Measurements from ENCODE around the gene CDAN1. TPM values are rescaled to one million over a fixed set of nuclear protein-coding genes. Genes with fewer than 3 reads are reported as not detected.

The CDAN1 gene
- total RNA-seq, 4 donors from 2014 or later: 10.0 to 37.0 (median 13.6) TPM

- no peak overlapping the region for H3K4me3 ChIP-seq
- no peaks in the 10 kb centered on the region for H3K36me3 ChIP-seq
- 87 to 100% methylated on average over 2 of the region's 2 CpGs for WGBS, 2 donors (ENCODE audit: low coverage in 1 of 2)
- intact Hi-C loops (cut with DNase I; ENCODE audit: low total_unique reads) (no loop called here), in situ Hi-C loops (cut with MboI; ENCODE audit: low pct_ligation_motif_present in 1 of 4, low pct_unique_long_range_greater_than_20kb in 1 of 4, low sequenced_read_pairs in 3 of 4) (loop anchor here in 1 of 4 donors (25.0 kb wide), 1 partner anchor 577 kb away; no protein-coding TSS in a partner anchor)
- peaks cover 0 to 4% (median 1%) of the 10 kb centered on the region in 4 donors for H3K4me1 ChIP-seq
- DNase-seq: no peak
- no peaks in the 10 kb centered on the region for H3K27me3 ChIP-seq
- TF ChIP-seq CTCF (IDR thresholded peaks at IDR 0.05) (no peak), POLR2AphosphoS5 (IDR thresholded peaks at IDR 0.05) (no peak), POLR2A (IDR thresholded peaks at IDR 0.05) (no peak), EP300 (IDR thresholded peaks at IDR 0.05; ENCODE audit: low read depth) (no peak)
- no peaks in the 10 kb centered on the region for H3K9me3 ChIP-seq
- H3K27ac ChIP-seq: no peak overlapping the region
Measured at GRCh38 chr15:42710662-42711061, 26.3 kb downstream of the CDAN1 start.

GRCh38 chr15:42707873-42708544 lies 28.9 kb downstream of the CDAN1 start:
- Histone ChIP-seq H3K27me3 (no peaks in the 10 kb centered on the region), H3K9me3 (no peaks in the 10 kb centered on the region), H3K27ac (no peak overlapping the region), H3K4me1 (peaks cover 0 to 4% (median 1%) of the 10 kb centered on the region in 4 donors), H3K36me3 (no peaks in the 10 kb centered on the region), H3K4me3 (no peak overlapping the region)
- 79 to 80% methylated on average over 2 to 3 of the region's 3 CpGs for WGBS, 2 donors (ENCODE audit: low coverage in 1 of 2)
- intact Hi-C loops (cut with DNase I; ENCODE audit: low total_unique reads): no loop called here
- no peak for DNase-seq
- no peak for TF ChIP-seq POLR2A (IDR thresholded peaks at IDR 0.05)
- no peak for TF ChIP-seq POLR2AphosphoS5 (IDR thresholded peaks at IDR 0.05)
- TF ChIP-seq CTCF (IDR thresholded peaks at IDR 0.05): no peak
- TF ChIP-seq EP300 (IDR thresholded peaks at IDR 0.05; ENCODE audit: low read depth): no peak
- in situ Hi-C loops (cut with MboI; ENCODE audit: low pct_ligation_motif_present in 1 of 4, low pct_unique_long_range_greater_than_20kb in 1 of 4, low sequenced_read_pairs in 3 of 4): loop anchor here in 3 of 4 donors (10.0 to 25.0 kb wide), 2 partner anchors 217 to 579 kb away; partner anchors contain the start of gene TTBK2 (in 3 of the 3)

- intact Hi-C loops (cut with DNase I; ENCODE audit: low total_unique reads): no loop called here
- in situ Hi-C loops (cut with MboI; ENCODE audit: low pct_ligation_motif_present in 1 of 4, low pct_unique_long_range_greater_than_20kb in 1 of 4, low sequenced_read_pairs in 3 of 4): loop anchor here in 3 of 4 donors (10.0 to 25.0 kb wide), 2 partner anchors 218 to 580 kb away; partner anchors contain the start of gene TTBK2 (in 3 of the 3)
Measured at GRCh38 chr15:42707068-42707467, 29.9 kb downstream of the CDAN1 start.

More at GRCh38 chr15:42707068-42707467, 29.9 kb downstream of the CDAN1 start:
- Histone ChIP-seq H3K27me3 (no peaks in the 10 kb centered on the region), H3K27ac (no peak overlapping the region), H3K9me3 (no peaks in the 10 kb centered on the region), H3K36me3 (no peaks in the 10 kb centered on the region), H3K4me3 (no peak overlapping the region), H3K4me1 (peaks cover 0 to 4% (median 1%) of the 10 kb centered on the region in 4 donors)
- 50 to 71% methylated on average over 2 of the region's 2 CpGs for WGBS, 2 donors (ENCODE audit: low coverage in 1 of 2)
- no peak for TF ChIP-seq POLR2A (IDR thresholded peaks at IDR 0.05)
- no peak for TF ChIP-seq EP300 (IDR thresholded peaks at IDR 0.05; ENCODE audit: low read depth)
- TF ChIP-seq POLR2AphosphoS5 (IDR thresholded peaks at IDR 0.05): no peak
- TF ChIP-seq CTCF (IDR thresholded peaks at IDR 0.05): no peak
- DNase-seq: no peak

All from transverse colon (tissue), 4 donors.